Fibroblast of lung (primary cell): ENCODE results near the gene TTC9B. TPM values are rescaled to one million over a fixed set of nuclear protein-coding genes. Genes with fewer than 3 reads are reported as not detected.
A peak's percentile ranks its signal among the peaks of the same experiment; 100 is the strongest.

Experiments
- DNase-seq, 2 donors: peaks; one replicate each; pipeline versions ENCODE4 v3.0.0 to v3.0.0-alpha.2; 2010; ENCODE audit warnings: low read depth in 2 of 2
- H2AFZ ChIP-seq: 2 replicates; pipeline ENCODE4 v1.5.1; 2012; ENCODE audit warnings: low read length, control low read depth, inconsistent platforms
- H3K27ac ChIP-seq: 2 replicates; pipeline ENCODE4 v1.5.1; 2011; ENCODE audit warnings: low read length, control low read depth; ENCODE audit not compliant: insufficient read depth
- H3K27me3 ChIP-seq: 2 replicates; pipeline ENCODE4 v1.5.1; 2011; ENCODE audit warnings: mild to moderate bottlenecking, low read length; ENCODE audit not compliant: control insufficient read depth, insufficient read depth
- H3K36me3 ChIP-seq: 2 replicates; pipeline ENCODE4 v1.5.1; 2011; ENCODE audit warnings: low read length; ENCODE audit not compliant: control insufficient read depth, insufficient read depth
- H3K4me1 ChIP-seq: 2 replicates; pipeline ENCODE4 v1.5.1; 2011; ENCODE audit warnings: low read length; ENCODE audit not compliant: control insufficient read depth, insufficient read depth; ENCODE audit errors: extremely low read depth
- H3K4me2 ChIP-seq: 2 replicates; pipeline ENCODE4 v1.5.1; 2011; ENCODE audit warnings: low read length, control low read depth; ENCODE audit not compliant: insufficient read depth; ENCODE audit errors: extremely low read depth
- H3K4me3 ChIP-seq, 4 experiments: fragments of 200-600 bp in 1 of 4; sonication (generic) in 1 of 4; replicated peaks in 1 of 4; 2 replicates each; pipeline ENCODE4 v1.5.1; 2011 to 2016; ENCODE audit warnings: low read length in 4 of 4, low read depth in 3 of 4, mild to moderate bottlenecking in 3 of 4, control low read depth in 2 of 4, inconsistent platforms in 1 of 4, mixed read lengths in 1 of 4; ENCODE audit not compliant: insufficient read depth in 1 of 4; ENCODE audit errors: control extremely low read depth in 1 of 4
- H3K79me2 ChIP-seq: 2 replicates; pipeline ENCODE4 v1.5.1; 2012; ENCODE audit warnings: mild to moderate bottlenecking, low read length, inconsistent platforms; ENCODE audit not compliant: control insufficient read depth, insufficient read depth
- H3K9ac ChIP-seq: 2 replicates; pipeline ENCODE4 v1.5.1; 2011; ENCODE audit warnings: mild to moderate bottlenecking, low read length, control low read depth; ENCODE audit not compliant: insufficient read depth
- H3K9me3 ChIP-seq: 2 replicates; pipeline ENCODE4 v1.5.1; 2012; ENCODE audit warnings: low read depth, low read length; ENCODE audit not compliant: control insufficient read depth, insufficient read depth
- H4K20me1 ChIP-seq: 2 replicates; pipeline ENCODE4 v1.5.1; 2011; ENCODE audit warnings: low read length; ENCODE audit not compliant: control insufficient read depth, insufficient read depth; ENCODE audit errors: extremely low read depth
- EZH2 ChIP-seq: IDR thresholded peaks from 2 replicates; pipeline ENCODE4 v1.5.1; 2012; ENCODE audit warnings: low read length, control low read depth, mild to moderate bottlenecking; ENCODE audit errors: missing control alignments
- polyA plus RNA-seq, 2 donors: library from polyadenylated mRNA; depleted of rRNA in 1 of 2; stranded (reverse) in 1 of 2; unstranded in 1 of 2; fragments of >200 nt; gene quantifications; 2 replicates each; pipeline ENCODE4 v1.2.1, GENCODE V29; 2011 to 2012; ENCODE audit warnings: missing spikeins in 1 of 2
- total RNA-seq: library from RNA; depleted of rRNA; stranded (reverse); fragments of >200 nt; gene quantifications from 2 replicates; pipeline ENCODE4 v1.2.1, GENCODE V29; 2014
- TF ChIP-seq, protein P1 (sequence below), 2 donors: IDR thresholded peaks in 1 of 2; conservative IDR thresholded peaks in 1 of 2; 1 replicate in 1 of 2; 2 replicates in 1 of 2; pipeline ENCODE4 v1.5.1; 2011 to 2012; ENCODE audit warnings: low read length in 2 of 2, control low read depth in 1 of 2, inconsistent platforms in 1 of 2, low read depth in 1 of 2, mild to moderate bottlenecking in 1 of 2

Gene TTC9B
- total and polyA plus RNA-seq, 2 donors (not counting 1 experiment from before 2014, with no cell fraction given), result not detected

DNA sequence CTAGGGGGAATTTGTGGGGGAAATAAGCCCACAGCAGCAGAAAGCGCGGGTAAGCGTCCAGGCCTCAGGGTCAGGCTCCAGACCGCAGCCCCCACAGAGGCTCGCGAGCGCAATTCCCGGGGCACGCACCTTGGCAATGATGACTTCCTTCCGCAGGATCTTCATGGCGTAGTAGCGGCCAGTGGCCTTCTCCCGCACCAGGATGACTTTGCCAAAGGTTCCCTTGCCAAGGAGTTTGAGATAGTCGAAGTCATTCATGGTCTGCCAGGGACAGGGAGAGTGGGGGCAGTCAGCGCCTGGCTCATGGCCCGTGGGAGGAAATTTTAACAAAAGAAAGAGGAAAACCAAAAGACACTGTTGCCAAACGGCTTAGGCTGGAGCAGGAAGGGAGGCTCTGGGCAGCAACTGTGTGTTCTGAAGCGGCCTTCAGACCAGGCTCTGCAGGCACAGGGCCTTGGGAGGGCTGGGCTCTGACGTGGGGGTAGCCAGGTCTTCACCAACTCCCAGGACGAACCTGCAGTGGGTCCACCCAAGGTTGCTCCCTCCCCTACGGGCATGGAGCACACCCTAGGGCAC lies 23.7 kb upstream of the TTC9B start:
- H4K20me1 ChIP-seq, result no peaks in the 10 kb centered on the region
- TF ChIP-seq EZH2, result no peak
- TF ChIP-seq, protein P1, sequence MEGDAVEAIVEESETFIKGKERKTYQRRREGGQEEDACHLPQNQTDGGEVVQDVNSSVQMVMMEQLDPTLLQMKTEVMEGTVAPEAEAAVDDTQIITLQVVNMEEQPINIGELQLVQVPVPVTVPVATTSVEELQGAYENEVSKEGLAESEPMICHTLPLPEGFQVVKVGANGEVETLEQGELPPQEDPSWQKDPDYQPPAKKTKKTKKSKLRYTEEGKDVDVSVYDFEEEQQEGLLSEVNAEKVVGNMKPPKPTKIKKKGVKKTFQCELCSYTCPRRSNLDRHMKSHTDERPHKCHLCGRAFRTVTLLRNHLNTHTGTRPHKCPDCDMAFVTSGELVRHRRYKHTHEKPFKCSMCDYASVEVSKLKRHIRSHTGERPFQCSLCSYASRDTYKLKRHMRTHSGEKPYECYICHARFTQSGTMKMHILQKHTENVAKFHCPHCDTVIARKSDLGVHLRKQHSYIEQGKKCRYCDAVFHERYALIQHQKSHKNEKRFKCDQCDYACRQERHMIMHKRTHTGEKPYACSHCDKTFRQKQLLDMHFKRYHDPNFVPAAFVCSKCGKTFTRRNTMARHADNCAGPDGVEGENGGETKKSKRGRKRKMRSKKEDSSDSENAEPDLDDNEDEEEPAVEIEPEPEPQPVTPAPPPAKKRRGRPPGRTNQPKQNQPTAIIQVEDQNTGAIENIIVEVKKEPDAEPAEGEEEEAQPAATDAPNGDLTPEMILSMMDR (conservative IDR thresholded peaks at IDR 0.05 in 1 of 2, IDR thresholded peaks at IDR 0.05 in 1 of 2; ENCODE audit: low read depth in 1 of 2, low read length in 2 of 2), result no peak
- peaks cover 2% of the 10 kb centered on the region for H3K79me2 ChIP-seq
- H2AFZ ChIP-seq, result no peak overlapping the region
- H3K4me2 ChIP-seq, result no peak overlapping the region
- H3K27me3 ChIP-seq, result no peaks in the 10 kb centered on the region
- H3K9ac ChIP-seq, result no peak overlapping the region
- H3K4me3 ChIP-seq, result no peak overlapping the region
- peak overlapping the region; percentile 47 for H3K27ac ChIP-seq
- no peaks in the 10 kb centered on the region for H3K4me1 ChIP-seq
- no peaks in the 10 kb centered on the region for H3K9me3 ChIP-seq
- H3K36me3 ChIP-seq, result peaks cover 8% of the 10 kb centered on the region
- peak; percentile 9 to 77 for DNase-seq

DNA sequence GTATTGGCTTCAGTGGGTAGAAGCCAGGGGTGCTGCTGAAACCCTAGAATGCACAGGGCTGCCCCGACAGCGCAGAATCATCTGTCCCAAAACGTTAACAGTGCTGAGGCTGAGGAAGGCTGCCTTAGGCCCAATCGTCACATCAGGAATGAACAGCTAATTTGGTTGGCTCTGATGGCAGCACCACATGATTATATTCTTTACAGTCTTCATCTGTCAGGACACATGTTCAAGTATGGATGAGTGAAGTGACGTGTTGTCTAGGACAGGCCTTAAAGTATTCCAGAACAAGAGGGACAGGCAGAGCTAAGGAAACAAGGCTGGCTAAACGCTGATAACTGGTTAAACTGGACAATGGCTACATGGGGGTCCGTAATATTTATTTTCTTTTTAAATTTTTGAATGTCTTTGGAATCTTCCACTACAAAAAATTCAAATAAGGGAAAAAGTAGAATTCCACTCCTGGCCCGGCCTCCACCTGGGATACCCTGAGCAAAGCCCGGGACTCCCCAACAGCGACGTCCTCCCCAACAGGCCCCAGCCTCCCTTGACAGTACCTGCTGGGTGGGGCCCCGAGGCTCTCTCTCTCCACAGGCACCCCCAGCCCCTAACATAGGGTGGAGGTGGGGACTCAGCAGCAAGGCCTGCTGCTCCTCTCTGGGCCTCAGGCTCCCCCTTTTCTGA lies 23.1 kb upstream of the TTC9B start:
- Histone ChIP-seq H3K27ac (peak overlapping the region; percentile 18), H3K9ac (no peak overlapping the region), H3K36me3 (peaks cover 8% of the 10 kb centered on the region), H3K27me3 (no peaks in the 10 kb centered on the region), H3K4me2 (no peak overlapping the region), H2AFZ (no peak overlapping the region), H3K4me3 (no peak overlapping the region), H3K9me3 (no peaks in the 10 kb centered on the region), H3K79me2 (peaks cover 2% of the 10 kb centered on the region), H4K20me1 (no peaks in the 10 kb centered on the region), H3K4me1 (no peaks in the 10 kb centered on the region)
- TF ChIP-seq, protein P1 (conservative IDR thresholded peaks at IDR 0.05 in 1 of 2, IDR thresholded peaks at IDR 0.05 in 1 of 2; ENCODE audit: low read depth in 1 of 2, low read length in 2 of 2), result no peak
- TF ChIP-seq EZH2, result no peak
- DNase-seq, result no peak

DNA sequence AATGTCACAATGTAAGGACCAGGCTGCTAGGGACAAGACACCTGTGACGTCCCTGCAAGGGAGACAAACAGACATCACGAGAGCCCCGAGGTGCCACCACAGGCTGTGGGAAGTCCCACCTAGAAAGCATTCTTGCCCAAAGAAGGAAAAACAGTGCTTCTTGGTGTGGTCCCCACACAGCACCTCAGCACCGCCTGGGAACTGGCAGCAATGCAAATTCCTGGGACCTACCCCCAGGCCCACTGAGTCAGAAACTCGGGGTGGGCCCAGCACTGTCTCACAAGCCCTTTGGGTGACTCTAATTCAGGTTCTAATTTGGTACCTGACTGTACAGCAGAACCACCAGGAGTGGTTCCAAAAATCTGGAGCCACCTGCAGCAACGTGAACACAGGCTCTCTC lies 22.1 kb upstream of the TTC9B start:
- Histone ChIP-seq H3K27me3 (no peaks in the 10 kb centered on the region), H3K4me3 (no peak overlapping the region), H3K27ac (no peak overlapping the region), H3K4me2 (no peak overlapping the region), H3K36me3 (peaks cover 13% of the 10 kb centered on the region), H3K79me2 (peaks cover 2% of the 10 kb centered on the region), H3K9me3 (no peaks in the 10 kb centered on the region), H2AFZ (no peak overlapping the region), H3K4me1 (no peaks in the 10 kb centered on the region), H4K20me1 (no peaks in the 10 kb centered on the region), H3K9ac (no peak overlapping the region)
- TF ChIP-seq, protein P1 (conservative IDR thresholded peaks at IDR 0.05 in 1 of 2, IDR thresholded peaks at IDR 0.05 in 1 of 2; ENCODE audit: low read depth in 1 of 2, low read length in 2 of 2), result no peak
- TF ChIP-seq EZH2, result no peak
- DNase-seq, result no peak
